H9 (cell line): ENCODE results near the gene CAPN12. TPM values are rescaled to one million over a fixed set of nuclear protein-coding genes. Genes with fewer than 3 reads are reported as not detected.

Experiments used
- DNase-seq: peaks from one replicate; pipeline ENCODE4 v3.0.0-alpha.2; 2017
- H2AFZ ChIP-seq: one replicate; pipeline ENCODE4 v1.6.1; 2013; ENCODE audit warnings: mild to moderate bottlenecking, low read length, control low read depth, moderate library complexity
- H2AK5ac ChIP-seq: 2 replicates; pipeline ENCODE4 v1.6.1; 2013; ENCODE audit warnings: low read length, control low read depth, mixed read lengths; ENCODE audit not compliant: insufficient read length
- H2BK120ac ChIP-seq: one replicate; pipeline ENCODE4 v1.6.1; 2013; ENCODE audit warnings: low read depth, mild to moderate bottlenecking, low read length, control low read depth, inconsistent platforms; ENCODE audit not compliant: poor library complexity, severe bottlenecking
- H2BK12ac ChIP-seq: 2 replicates; pipeline ENCODE4 v1.6.1; 2013; ENCODE audit warnings: low read length, control low read depth, mixed read lengths, low read depth; ENCODE audit not compliant: insufficient read length
- H2BK15ac ChIP-seq: 2 replicates; pipeline ENCODE4 v1.6.1; 2013; ENCODE audit warnings: low read depth, low read length, control low read depth
- H2BK20ac ChIP-seq: one replicate; pipeline ENCODE4 v1.6.1; 2013; ENCODE audit warnings: low read depth, mild to moderate bottlenecking, low read length, control low read depth, inconsistent platforms; ENCODE audit not compliant: poor library complexity, severe bottlenecking
- H2BK5ac ChIP-seq: 2 replicates; pipeline ENCODE4 v1.6.1; 2013; ENCODE audit warnings: low read length, control low read depth, mixed read lengths; ENCODE audit not compliant: insufficient read length
- H3K14ac ChIP-seq: 2 replicates; pipeline ENCODE4 v1.6.1; 2013; ENCODE audit warnings: low read length, control low read depth; ENCODE audit not compliant: insufficient read depth
- H3K18ac ChIP-seq: 2 replicates; pipeline ENCODE4 v1.6.1; 2013; ENCODE audit warnings: low read depth, mild to moderate bottlenecking, mixed read lengths, low read length, control low read depth; ENCODE audit not compliant: insufficient read length
- H3K23ac ChIP-seq: 2 replicates; pipeline ENCODE4 v1.6.1; 2013; ENCODE audit warnings: low read length, control low read depth, mixed read lengths, low read depth; ENCODE audit not compliant: insufficient read length
- H3K23me2 ChIP-seq: 2 replicates; pipeline ENCODE4 v1.6.1; 2013; ENCODE audit warnings: low read depth, mild to moderate bottlenecking, mixed read lengths, low read length, control low read depth; ENCODE audit not compliant: insufficient read length, poor library complexity, severe bottlenecking
- H3K27ac ChIP-seq: 2 replicates; pipeline ENCODE4 v1.5.1; 2013; ENCODE audit warnings: low read length, control low read depth, mixed read lengths, low read depth; ENCODE audit not compliant: insufficient read length
- H3K27me3 ChIP-seq: 2 replicates; pipeline ENCODE4 v1.6.1; 2013; ENCODE audit warnings: low read length, control low read depth, inconsistent platforms; ENCODE audit not compliant: insufficient read depth
- H3K4ac ChIP-seq: 2 replicates; pipeline ENCODE4 v1.6.1; 2013; ENCODE audit warnings: low read depth, mild to moderate bottlenecking, control low read depth, inconsistent platforms, low read length, moderate library complexity
- H3K4me1 ChIP-seq: 2 replicates; pipeline ENCODE4 v1.6.1; 2013; ENCODE audit warnings: low read length, control low read depth, inconsistent platforms; ENCODE audit not compliant: insufficient read depth
- H3K4me2 ChIP-seq: 2 replicates; pipeline ENCODE4 v1.6.1; 2013; ENCODE audit warnings: low read length, control low read depth, mixed read lengths; ENCODE audit not compliant: insufficient read length, insufficient read depth
- H3K56ac ChIP-seq: 2 replicates; pipeline ENCODE4 v1.6.1; 2013; ENCODE audit warnings: low read depth, mild to moderate bottlenecking, mixed read lengths, low read length, control low read depth; ENCODE audit not compliant: insufficient read length
- H3K79me1 ChIP-seq: 2 replicates; pipeline ENCODE4 v1.6.1; 2013; ENCODE audit warnings: low read depth, mild to moderate bottlenecking, moderate library complexity, low read length, control low read depth, inconsistent platforms; ENCODE audit not compliant: insufficient read depth, poor library complexity, severe bottlenecking
- H3K79me2 ChIP-seq: 2 replicates; pipeline ENCODE4 v1.6.1; 2013; ENCODE audit warnings: low read length, control low read depth, inconsistent platforms; ENCODE audit not compliant: insufficient read depth
- H3K9ac ChIP-seq: 2 replicates; pipeline ENCODE4 v1.6.1; 2013; ENCODE audit warnings: low read length, control low read depth, mixed read lengths; ENCODE audit not compliant: insufficient read length; ENCODE audit errors: extremely low read depth
- H3K9me3 ChIP-seq: one replicate; pipeline ENCODE4 v1.6.1; 2013; ENCODE audit warnings: low read depth, low read length, inconsistent platforms; ENCODE audit not compliant: control insufficient read depth
- H3T11ph ChIP-seq: one replicate; pipeline ENCODE4 v1.6.1; 2013; ENCODE audit warnings: mild to moderate bottlenecking, low read length, control low read depth, inconsistent platforms
- H4K20me1 ChIP-seq: one replicate; pipeline ENCODE4 v1.6.1; 2013; ENCODE audit not compliant: control insufficient read depth, insufficient read length, insufficient read depth
- H4K5ac ChIP-seq: 2 replicates; pipeline ENCODE4 v1.6.1; 2013; ENCODE audit warnings: low read depth, mild to moderate bottlenecking, mixed read lengths, low read length, control low read depth; ENCODE audit not compliant: insufficient read length
- H4K8ac ChIP-seq: replicated peaks from 2 replicates; pipeline ENCODE4 v1.6.1; 2013; ENCODE audit warnings: low read length, control low read depth, mixed read lengths, low read depth; ENCODE audit not compliant: insufficient read length
- H4K91ac ChIP-seq: 2 replicates; pipeline ENCODE4 v1.6.1; 2013; ENCODE audit warnings: low read depth, mild to moderate bottlenecking, moderate library complexity, mixed read lengths, low read length, control low read depth; ENCODE audit not compliant: insufficient read length
- H3K27ac Mint-ChIP-seq, 3 experiments: 2 replicates in 2 of 3; 3 replicates in 1 of 3; pipeline ENCODE4 v1.8.0; 2020 to 2021; ENCODE audit warnings: mixed read lengths in 3 of 3, mild to moderate bottlenecking in 1 of 3, moderate library complexity in 1 of 3
- H3K27me3 Mint-ChIP-seq: 2 replicates; pipeline ENCODE4 v1.8.0; 2021; ENCODE audit warnings: low read depth, mild to moderate bottlenecking, moderate library complexity, mixed read lengths
- H3K36me3 Mint-ChIP-seq, 3 experiments: 2 replicates in 2 of 3; 3 replicates in 1 of 3; pipeline ENCODE4 v1.8.0; 2020 to 2021; ENCODE audit warnings: low read depth in 3 of 3, mixed read lengths in 3 of 3; ENCODE audit not compliant: insufficient read depth in 1 of 3
- H3K4me1 Mint-ChIP-seq, 2 experiments: 2 replicates each; pipeline ENCODE4 v1.8.0; 2020; ENCODE audit warnings: mixed read lengths in 2 of 2
- H3K4me3 Mint-ChIP-seq, 2 experiments: 2 replicates in 1 of 2; 3 replicates in 1 of 2; pipeline ENCODE4 v1.8.0; 2020 to 2021; ENCODE audit warnings: mild to moderate bottlenecking in 2 of 2, mixed read lengths in 2 of 2, moderate library complexity in 1 of 2
- H3K9me3 Mint-ChIP-seq, 2 experiments: 2 replicates in 1 of 2; 3 replicates in 1 of 2; pipeline ENCODE4 v1.8.0; 2020; ENCODE audit warnings: mild to moderate bottlenecking in 2 of 2, mixed read lengths in 2 of 2, moderate library complexity in 1 of 2
- CTCF ChIP-seq: fragments of 200-600 bp; sonication (generic); conservative IDR thresholded peaks from 3 replicates; pipeline ENCODE4 v1.8.0; 2021; ENCODE audit warnings: antibody characterized with exemption, mild to moderate bottlenecking
- WGBS: extraction: QIAGEN DNeasy Blood & Tissue Kit; methylation state at CpG from one replicate; pipeline ENCODE4 v1.1.7; 2013; ENCODE audit warnings: missing lambda C conversion rate, low lambda C conversion rate, mixed read lengths; ENCODE audit not compliant: insufficient read length; ENCODE audit errors: extremely low coverage; 5-methylcytosine and 5-hydroxymethylcytosine counted together
- total RNA-seq: library from RNA; stranded (reverse); gene quantifications from 2 replicates; pipeline ENCODE4 v1.2.1, GENCODE V29; 2021

CAPN12 gene
- total RNA-seq, 1 experiment from 2014 or later = 10.5 TPM

- Histone ChIP-seq H3K9ac (no peak overlapping the region), H2BK120ac (no peak overlapping the region), H4K91ac (no peak overlapping the region), H3K56ac (no peak overlapping the region), H3K4me2 (no peak overlapping the region), H3K18ac (no peak overlapping the region), H3K4me1 (no peaks in the 10 kb centered on the region), H2AFZ (no peak overlapping the region), H4K20me1 (no peaks in the 10 kb centered on the region), H4K8ac (no peak overlapping the region), H2AK5ac (no peak overlapping the region), H3K79me1 (no peaks in the 10 kb centered on the region), H3K27me3 (no peaks in the 10 kb centered on the region; the same call in 1 of the 2 replicates), H2BK12ac (no peak overlapping the region), H4K5ac (no peak overlapping the region), H3K27ac (no peak overlapping the region), H3K14ac (no peak overlapping the region), H3K9me3 (no peaks in the 10 kb centered on the region), H3K4ac (no peak overlapping the region), H3T11ph (no peak overlapping the region), H3K79me2 (no peaks in the 10 kb centered on the region), H2BK15ac (no peak overlapping the region), H2BK20ac (no peak overlapping the region), H3K23ac (no peak overlapping the region), H3K23me2 (no peaks in the 10 kb centered on the region), H2BK5ac (no peak overlapping the region)
- H3K27ac Mint-ChIP-seq = no peak overlapping the region; a peak in 1 of 7 replicates
- DNase-seq = no peak
- H3K27me3 Mint-ChIP-seq = peaks cover 27% of the 10 kb centered on the region
- H3K36me3 Mint-ChIP-seq = peaks cover 0 to 6% (median 0%) of the 10 kb centered on the region in 3 experiments; a peak in 3 of 7 replicates
- no peaks in the 10 kb centered on the region; a peak in 1 of 5 replicates for H3K9me3 Mint-ChIP-seq
- TF ChIP-seq CTCF = no peak
- peaks cover 2 to 11% of the 10 kb centered on the region in 2 experiments; a peak in 2 of 4 replicates for H3K4me1 Mint-ChIP-seq
- H3K4me3 Mint-ChIP-seq = no peak overlapping the region
- WGBS = no CpG with 5 or more reads among the region's 15 CpGs
Observed at GRCh38 chr19:38741670-38742069, 2.6 kb downstream of the CAPN12 start.
